GM13976 (cell line): ENCODE data around the gene COBLL1.

Experiments
- DNase-seq: peaks from one replicate; pipeline ENCODE4 v3.0.0; 2012; ENCODE audit warnings: low spot score
- CTCF ChIP-seq: IDR thresholded peaks from 2 replicates; pipeline ENCODE4 v1.5.1; 2012; ENCODE audit warnings: borderline replicate concordance, mild to moderate bottlenecking; ENCODE audit not compliant: insufficient read depth; ENCODE audit errors: extremely low read depth, missing control alignments, control extremely low read depth
- in situ Hi-C: fragments of 300-500 bp; cut with MboI; formaldehyde crosslinking; loops from one replicate; pipeline ENCODE4 v1.12.0; 2022; ENCODE audit warnings: low sequenced_read_pairs, mixed read lengths, inconsistent platforms; ENCODE audit not compliant: unreplicated experiment

The COBLL1 gene

GRCh38 chr2:164692958-164693357 lies 148.7 kb downstream of the COBLL1 start:
- no peak for DNase-seq
- TF ChIP-seq CTCF: no peak
- in situ Hi-C loops: no loop called here

GRCh38 chr2:164692114-164692513 lies 149.5 kb downstream of the COBLL1 start:
- no peak for DNase-seq
- in situ Hi-C loops: no loop called here
- no peak for TF ChIP-seq CTCF

DNA sequence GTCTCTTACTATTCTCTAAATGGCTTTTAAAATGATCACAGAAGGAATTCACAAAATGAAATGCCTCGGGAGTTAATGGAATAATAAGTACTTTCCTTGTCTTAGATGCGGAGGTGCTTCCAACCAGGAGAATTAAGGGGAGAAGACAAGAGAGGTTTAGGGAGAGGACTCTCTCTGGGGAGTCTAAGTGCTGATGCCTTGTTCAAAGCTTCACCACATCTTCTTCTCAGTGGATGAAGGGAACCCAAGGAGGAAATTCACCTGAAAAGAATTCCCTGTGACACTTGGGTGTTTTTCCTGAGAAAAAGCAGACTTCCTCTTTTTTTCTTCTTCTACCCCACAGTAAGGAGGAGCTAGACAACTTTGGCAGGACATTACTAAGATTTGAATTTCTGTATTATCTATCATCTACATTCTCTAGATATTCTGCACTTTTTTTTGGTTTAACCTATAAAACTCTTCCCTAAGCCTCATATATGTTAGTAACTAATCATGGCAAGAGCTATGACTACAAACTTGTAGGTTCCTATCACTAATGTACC lies 150.2 kb downstream of the COBLL1 start:
- no peak for DNase-seq
- TF ChIP-seq CTCF: no peak
- in situ Hi-C loops: no loop called here

GRCh38 chr2:164690361-164690760 lies 151.3 kb downstream of the COBLL1 start:
- no peak for DNase-seq
- in situ Hi-C loops: no loop called here
- no peak for TF ChIP-seq CTCF

DNA sequence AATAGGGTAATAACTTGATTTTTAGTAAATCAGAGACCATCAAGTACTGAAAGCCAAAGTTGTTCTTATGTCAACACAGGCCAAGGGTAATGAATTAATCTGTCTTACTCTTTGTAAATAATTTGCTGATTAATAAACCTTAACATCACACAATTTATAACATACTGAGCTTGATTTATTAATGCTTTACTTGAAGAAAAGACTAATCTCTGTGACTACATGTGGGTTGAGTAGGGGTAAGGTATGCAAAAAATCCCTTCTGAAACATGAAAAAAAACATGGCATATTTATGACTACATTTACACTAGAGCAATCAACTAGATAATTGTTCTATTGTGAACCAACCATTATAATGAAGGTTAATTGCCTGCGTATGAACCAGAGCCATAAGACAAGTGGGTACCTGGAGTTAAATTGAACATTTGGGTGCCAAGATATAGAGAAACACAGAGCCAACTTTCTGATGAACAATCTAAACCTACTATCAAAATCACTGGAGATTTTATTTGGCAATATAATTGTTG lies 152.7 kb downstream of the COBLL1 start:
- no peak for DNase-seq
- no peak for TF ChIP-seq CTCF
- in situ Hi-C loops: no loop called here

DNA sequence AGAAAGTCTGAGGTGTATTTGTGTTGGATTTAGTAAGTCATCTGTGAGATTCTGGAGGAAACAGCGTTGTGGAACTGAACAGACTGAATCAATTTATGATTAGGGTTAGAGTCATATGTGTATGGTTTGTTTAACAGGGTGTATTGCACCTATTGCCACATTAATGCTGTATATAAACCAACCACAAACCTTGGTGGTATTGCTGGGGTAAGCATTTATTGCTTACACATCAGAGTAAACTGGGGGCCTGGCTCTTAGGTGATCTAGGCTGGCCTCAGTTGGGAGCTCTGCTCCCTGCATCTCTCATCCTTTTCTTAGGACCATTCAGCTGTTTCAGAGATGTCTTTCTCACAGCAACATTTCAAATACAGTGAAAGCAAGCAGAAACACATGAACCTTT lies 160.6 kb downstream of the COBLL1 start:
- TF ChIP-seq CTCF: no peak
- in situ Hi-C loops: no loop called here
- no peak for DNase-seq
